ENCODE measurements around the gene CCSER1.

DNA sequence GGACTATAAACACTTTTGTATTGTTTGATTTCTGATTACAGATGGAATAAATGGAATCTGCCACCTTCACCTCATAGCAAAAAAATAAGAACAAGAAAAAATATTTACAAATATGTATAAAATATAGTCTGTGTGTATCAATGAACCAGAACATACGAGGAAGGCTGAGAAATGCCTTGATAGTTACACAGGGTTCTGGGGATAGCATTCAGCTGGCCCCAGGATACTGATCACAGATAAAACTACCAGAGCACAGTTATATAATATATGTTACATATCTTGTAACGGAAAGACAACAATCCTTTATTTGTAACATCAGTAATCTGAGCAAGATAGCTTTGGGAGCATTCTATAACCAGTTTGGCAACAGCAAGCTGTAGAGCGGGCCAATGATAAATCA is 1101.5 kb downstream of the CCSER1 start:
- no peak for TF ChIP-seq EP300 (IDR thresholded peaks at IDR 0.05)
- TF ChIP-seq CTCF (IDR thresholded peaks at IDR 0.05) = no peak
- TF ChIP-seq POLR2A (IDR thresholded peaks at IDR 0.05) = no peak
